Aorta (tissue), 5 donors: ENCODE data around the gene ITGB2. TPM values are rescaled to one million over a fixed set of nuclear protein-coding genes. Genes with fewer than 3 reads are reported as not detected.
A peak's percentile ranks its signal among the peaks of the same experiment; 100 is the strongest.

Experiments
- ATAC-seq: fragments of 200-7000 bp; cut with Tn5 transposase; one replicate; pipeline ENCODE4 v1.9.1; 2022; ENCODE audit warnings: moderate library complexity; ENCODE audit not compliant: low FRiP score
- DNase-seq, 2 donors: peaks; one replicate each; pipeline ENCODE4 v3.0.0-alpha.2; 2020
- H3K27ac ChIP-seq, 2 donors: one replicate each; pipeline ENCODE4 v1.5.1; 2013; ENCODE audit warnings: low read length in 2 of 2, mild to moderate bottlenecking in 2 of 2, moderate library complexity in 2 of 2, control low read depth in 1 of 2, inconsistent platforms in 1 of 2, low read depth in 1 of 2
- H3K27me3 ChIP-seq, 2 donors: one replicate each; pipeline ENCODE4 v1.6.1; 2013; ENCODE audit warnings: control low read depth in 1 of 2, low read length in 1 of 2, mild to moderate bottlenecking in 1 of 2, moderate library complexity in 1 of 2; ENCODE audit not compliant: insufficient read depth in 2 of 2, control insufficient read depth in 1 of 2
- H3K36me3 ChIP-seq, 2 donors: one replicate each; pipeline ENCODE4 v1.6.1; 2013; ENCODE audit warnings: control low read depth in 1 of 2, low read length in 1 of 2, mild to moderate bottlenecking in 1 of 2; ENCODE audit not compliant: insufficient read depth in 2 of 2, control insufficient read depth in 1 of 2
- H3K4me1 ChIP-seq, 2 donors: one replicate each; pipeline ENCODE4 v1.6.1; 2013; ENCODE audit warnings: low read length in 2 of 2, control low read depth in 1 of 2, mild to moderate bottlenecking in 1 of 2, moderate library complexity in 1 of 2; ENCODE audit not compliant: insufficient read depth in 2 of 2, control insufficient read depth in 1 of 2
- H3K4me3 ChIP-seq, 2 donors: one replicate each; pipeline ENCODE4 v1.5.1; 2013; ENCODE audit warnings: low read length in 2 of 2, control low read depth in 1 of 2, mild to moderate bottlenecking in 1 of 2
- H3K9me3 ChIP-seq: one replicate; pipeline ENCODE4 v1.6.1; 2013; ENCODE audit warnings: mild to moderate bottlenecking, low read length; ENCODE audit not compliant: control insufficient read depth
- WGBS, 2 donors: extraction: QIAGEN DNeasy Blood & Tissue Kit; methylation state at CpG; one replicate each; pipeline ENCODE4 v1.1.7; 2013; 5-methylcytosine and 5-hydroxymethylcytosine counted together
- intact Hi-C, 2 donors: fragments of 100-400 bp; cut with DNase I; formaldehyde crosslinking; loops; one replicate each; pipeline versions ENCODE4 v1.14.2 to v1.15.0; 2022
- polyA plus RNA-seq, 2 donors: library from polyadenylated mRNA; stranded (reverse); fragments of 200-250 nt; gene quantifications; one replicate each; pipeline ENCODE4 v1.2.3, GENCODE V29; 2013
- total RNA-seq, 2 donors: library from RNA; stranded (reverse); fragmentation: NEBNext Ultra II Directional; extraction: Animal tissue kit (Norgen Biotek cat#: 25700); gene quantifications; one replicate each; pipeline ENCODE4 v1.2.1, GENCODE V29; 2021
- donor health status: healthy with polysubstance abuse.
- donor health status: Bipolar disorder and iron deficiency.
- donor health status: DM: no; HTN: no; CAD: no.
- donor health status: DM: no; HTN: no; CAD: no.
- donor health status: DM: yes; HTN: yes; CAD: no.

Gene ITGB2
- total and polyA plus RNA-seq, 4 donors = 6.7 to 110 (median 57.0) TPM

GRCh38 chr21:44893948-44894656 is 26.6 kb downstream of the ITGB2 start:
- Histone ChIP-seq H3K36me3 (no peaks in the 10 kb centered on the region), H3K9me3 (no peaks in the 10 kb centered on the region), H3K27ac (no peak overlapping the region), H3K27me3 (no peaks in the 10 kb centered on the region), H3K4me1 (no peaks in the 10 kb centered on the region), H3K4me3 (no peak overlapping the region)
- intact Hi-C loops = loop anchor here (2.0 to 5.0 kb wide), 2 partner anchors 38 to 41 kb away; no protein-coding TSS in a partner anchor
- WGBS, 2 donors = 90 to 92% methylated on average over 15 of the region's 15 CpGs
- ATAC-seq (no peak), DNase-seq (peak in 1 of 2 donors; percentile 36)

DNA sequence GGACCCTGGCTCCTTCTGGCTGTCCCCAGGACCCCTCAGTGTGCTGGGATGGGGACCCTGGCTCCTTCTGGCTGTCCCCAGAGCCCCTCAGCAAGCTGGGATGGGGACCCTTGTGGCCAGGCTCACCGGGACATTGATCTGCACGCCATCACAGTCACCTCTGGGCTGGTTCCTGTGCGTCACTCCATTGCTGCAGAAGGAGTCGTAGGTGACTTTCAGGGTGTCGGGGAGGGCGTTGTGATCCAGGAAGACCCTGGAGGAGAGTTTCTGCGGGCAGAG is 27.5 kb downstream of the ITGB2 start:
- no peak overlapping the region for H3K27ac ChIP-seq
- DNase-seq (no peak), ATAC-seq (no peak)
- H3K27me3 ChIP-seq = no peaks in the 10 kb centered on the region
- H3K36me3 ChIP-seq = no peaks in the 10 kb centered on the region
- no peak overlapping the region for H3K4me3 ChIP-seq
- intact Hi-C loops = loop anchor here (2.0 to 5.0 kb wide), 2 partner anchors 39 to 42 kb away; no protein-coding TSS in a partner anchor
- no peaks in the 10 kb centered on the region for H3K4me1 ChIP-seq
- WGBS, 2 donors = 88 to 89% methylated on average over 7 of the region's 7 CpGs
- no peaks in the 10 kb centered on the region for H3K9me3 ChIP-seq

- ATAC-seq (no peak), DNase-seq (peak; percentile 81 to 92)
- Histone ChIP-seq H3K27ac (no peak overlapping the region), H3K4me3 (no peak overlapping the region), H3K36me3 (no peaks in the 10 kb centered on the region), H3K4me1 (no peaks in the 10 kb centered on the region), H3K9me3 (no peaks in the 10 kb centered on the region), H3K27me3 (no peaks in the 10 kb centered on the region)
- intact Hi-C loops = loop anchor here (2.0 to 5.0 kb wide), 2 partner anchors 40 to 42 kb away; no protein-coding TSS in a partner anchor
- 44% methylated on average over 15 of the region's 15 CpGs for WGBS, 2 donors
Measured at GRCh38 chr21:44892536-44893277, 28.0 kb downstream of the ITGB2 start.

- ATAC-seq = no peak
- DNase-seq = peak in 1 of 2 donors; percentile 66
- H3K9me3 ChIP-seq = no peaks in the 10 kb centered on the region
- intact Hi-C loops = loop anchor here (2.0 to 5.0 kb wide), 2 partner anchors 40 to 43 kb away; no protein-coding TSS in a partner anchor
- no peak overlapping the region for H3K27ac ChIP-seq
- WGBS, 2 donors = 67% methylated on average over 19 of the region's 19 CpGs
- no peaks in the 10 kb centered on the region for H3K36me3 ChIP-seq
- no peaks in the 10 kb centered on the region for H3K4me1 ChIP-seq
- H3K27me3 ChIP-seq = no peaks in the 10 kb centered on the region
- no peak overlapping the region for H3K4me3 ChIP-seq
Measured at GRCh38 chr21:44892095-44892494, 28.6 kb downstream of the ITGB2 start.

GRCh38 chr21:44891631-44892031 is 29.1 kb downstream of the ITGB2 start:
- intact Hi-C loops = loop anchor here (2.0 to 5.0 kb wide), 2 partner anchors 41 to 43 kb away; no protein-coding TSS in a partner anchor
- no peak overlapping the region for H3K27ac ChIP-seq
- H3K27me3 ChIP-seq = no peaks in the 10 kb centered on the region
- H3K4me1 ChIP-seq = no peaks in the 10 kb centered on the region
- DNase-seq = peak in 1 of 2 donors; percentile 42
- H3K4me3 ChIP-seq = no peak overlapping the region
- no peaks in the 10 kb centered on the region for H3K36me3 ChIP-seq
- H3K9me3 ChIP-seq = no peaks in the 10 kb centered on the region
- 84% methylated on average over 15 of the region's 15 CpGs for WGBS, 2 donors
- ATAC-seq = no peak

GRCh38 chr21:44890961-44891541 is 29.6 kb downstream of the ITGB2 start:
- H3K36me3 ChIP-seq = no peaks in the 10 kb centered on the region
- H3K4me1 ChIP-seq = no peaks in the 10 kb centered on the region
- no peaks in the 10 kb centered on the region for H3K27me3 ChIP-seq
- ATAC-seq = no peak
- no peaks in the 10 kb centered on the region for H3K9me3 ChIP-seq
- peak in 1 of 2 donors; percentile 45 for DNase-seq
- no peak overlapping the region for H3K4me3 ChIP-seq
- 83 to 88% methylated on average over 9 of the region's 9 CpGs for WGBS, 2 donors
- H3K27ac ChIP-seq = no peak overlapping the region
- intact Hi-C loops = loop anchor here in 1 of 2 donors (5.0 kb wide), 1 partner anchor 41 kb away; no protein-coding TSS in a partner anchor

DNA sequence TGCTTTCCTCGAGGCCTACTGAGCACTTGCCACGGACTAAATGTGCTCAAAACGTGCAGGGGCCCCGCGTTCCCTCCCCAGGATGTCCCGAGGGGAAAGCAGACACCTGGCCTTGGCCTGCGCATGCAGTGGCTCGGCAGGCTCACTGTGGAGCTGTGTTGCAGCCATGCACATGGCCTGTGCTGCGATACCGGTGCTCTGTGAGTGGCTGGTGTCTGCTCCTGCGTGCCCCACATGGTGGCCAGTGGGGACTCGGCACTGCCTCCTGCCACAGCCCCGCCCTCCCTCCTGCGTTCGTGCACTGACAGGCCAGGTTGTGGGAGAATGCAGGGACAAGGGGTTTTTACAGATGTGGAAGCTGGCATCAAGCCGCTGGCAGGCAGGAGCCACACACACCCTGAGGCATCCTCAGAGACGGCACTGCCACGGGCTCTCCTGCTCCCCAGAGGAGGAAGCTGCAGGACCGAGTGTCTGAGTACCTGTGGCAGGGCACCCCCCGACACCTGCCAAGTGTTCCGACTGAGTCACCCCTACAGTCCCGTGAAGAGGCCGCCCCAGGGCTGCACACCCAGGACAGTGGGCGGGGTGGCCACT is 30.3 kb downstream of the ITGB2 start:
- intact Hi-C loops = loop anchor here in 1 of 2 donors (5.0 kb wide), 1 partner anchor 42 kb away; no protein-coding TSS in a partner anchor
- H3K36me3 ChIP-seq = no peaks in the 10 kb centered on the region
- 84 to 88% methylated on average over 24 of the region's 24 CpGs for WGBS, 2 donors

DNA sequence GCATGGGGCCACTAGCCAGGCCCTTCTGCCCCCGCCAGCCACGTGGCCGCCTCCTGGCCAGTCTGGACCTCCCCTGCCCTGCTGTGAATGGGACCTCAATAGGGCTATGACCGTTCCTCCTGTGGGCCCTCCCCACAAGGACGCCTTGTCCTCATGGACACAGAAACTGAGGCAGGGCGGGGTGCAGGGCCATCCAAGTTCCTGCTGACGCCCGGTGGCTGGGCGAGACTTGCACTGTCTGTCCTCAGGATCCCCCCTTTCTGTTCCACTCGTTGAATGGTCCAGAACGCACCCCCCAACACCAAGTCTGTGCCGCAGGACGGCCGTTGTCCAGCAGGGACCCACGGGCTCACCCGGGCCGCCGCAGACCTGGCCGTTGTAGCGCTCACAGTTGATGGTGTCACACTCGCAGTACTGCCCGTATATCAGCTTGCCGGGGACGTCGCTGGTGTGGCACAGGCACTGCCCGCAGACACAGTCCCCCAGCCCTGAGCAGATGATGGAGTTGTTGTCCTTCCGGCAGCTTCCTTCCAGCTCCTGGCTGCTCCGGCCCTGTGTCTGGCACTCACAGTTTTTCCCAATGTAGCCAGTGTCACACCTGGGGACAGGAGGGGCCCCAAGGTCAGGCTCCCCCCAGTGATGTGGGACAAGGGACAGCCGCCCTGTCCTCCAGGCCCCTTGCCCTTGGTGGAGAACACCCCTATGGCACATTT is 30.9 kb downstream of the ITGB2 start:
- WGBS, 2 donors = 92 to 93% methylated on average over 28 to 29 of the region's 29 CpGs
- no peak overlapping the region for H3K27ac ChIP-seq
- no peaks in the 10 kb centered on the region for H3K4me1 ChIP-seq
- ATAC-seq = no peak
- peak in 1 of 2 donors; percentile 29 for DNase-seq
- no peaks in the 10 kb centered on the region for H3K27me3 ChIP-seq
- no peak overlapping the region for H3K4me3 ChIP-seq
- H3K9me3 ChIP-seq = no peaks in the 10 kb centered on the region
- no peaks in the 10 kb centered on the region for H3K36me3 ChIP-seq
- intact Hi-C loops = loop anchor here in 1 of 2 donors (5.0 kb wide), 1 partner anchor 43 kb away; no protein-coding TSS in a partner anchor

More for the DNA sequence above, 30.3 kb downstream of the ITGB2 start:
- Histone ChIP-seq H3K4me1 (no peaks in the 10 kb centered on the region), H3K4me3 (no peak overlapping the region), H3K9me3 (no peaks in the 10 kb centered on the region), H3K27me3 (no peaks in the 10 kb centered on the region), H3K27ac (no peak overlapping the region)
- ATAC-seq = no peak
- peak in 1 of 2 donors; percentile 41 for DNase-seq
